Neuron (in vitro differentiated cells): ENCODE measurements around the gene CELF6.

Source experiments
- H2AFZ ChIP-seq: one replicate; pipeline ENCODE4 v1.6.1; 2013; ENCODE audit warnings: low read depth, mild to moderate bottlenecking, inconsistent platforms, low read length, moderate library complexity
- H3K27me3 ChIP-seq: one replicate; pipeline ENCODE4 v1.6.1; 2013; ENCODE audit warnings: low read length; ENCODE audit not compliant: insufficient read depth
- H3K36me3 ChIP-seq: one replicate; pipeline ENCODE4 v1.6.1; 2013; ENCODE audit warnings: low read length; ENCODE audit not compliant: insufficient read depth
- H3K4me1 ChIP-seq: one replicate; pipeline ENCODE4 v1.6.1; 2013; ENCODE audit warnings: low read length; ENCODE audit not compliant: insufficient read depth
- H3K4me3 ChIP-seq: 2 replicates; pipeline ENCODE4 v1.5.1; 2013; ENCODE audit warnings: mild to moderate bottlenecking, low read length, moderate library complexity
- H3K9me3 ChIP-seq: one replicate; pipeline ENCODE4 v1.6.1; 2013; ENCODE audit warnings: low read length

Gene CELF6

GRCh38 chr15:72307026-72307425 lies 12.9 kb downstream of the CELF6 start:
- no peaks in the 10 kb centered on the region for H3K36me3 ChIP-seq
- no peak overlapping the region for H3K4me3 ChIP-seq
- H3K27me3 ChIP-seq = no peaks in the 10 kb centered on the region
- H2AFZ ChIP-seq = no peak overlapping the region
- no peaks in the 10 kb centered on the region for H3K9me3 ChIP-seq
- H3K4me1 ChIP-seq = peaks cover 21% of the 10 kb centered on the region

GRCh38 chr15:72306211-72306785 lies 13.7 kb downstream of the CELF6 start:
- Histone ChIP-seq H2AFZ (no peak overlapping the region), H3K27me3 (no peaks in the 10 kb centered on the region), H3K4me1 (peaks cover 21% of the 10 kb centered on the region), H3K36me3 (no peaks in the 10 kb centered on the region), H3K9me3 (no peaks in the 10 kb centered on the region), H3K4me3 (no peak overlapping the region)

- H3K4me1 ChIP-seq = peaks cover 21% of the 10 kb centered on the region
- H3K4me3 ChIP-seq = no peak overlapping the region
- no peaks in the 10 kb centered on the region for H3K27me3 ChIP-seq
- no peaks in the 10 kb centered on the region for H3K9me3 ChIP-seq
- no peaks in the 10 kb centered on the region for H3K36me3 ChIP-seq
- no peak overlapping the region for H2AFZ ChIP-seq
These were observed 15.4 kb downstream of the CELF6 start for GRCh38 chr15:72304596-72304995.

- Histone ChIP-seq H3K27me3 (no peaks in the 10 kb centered on the region), H2AFZ (no peak overlapping the region), H3K4me1 (peaks cover 21% of the 10 kb centered on the region), H3K9me3 (no peaks in the 10 kb centered on the region), H3K4me3 (no peak overlapping the region), H3K36me3 (no peaks in the 10 kb centered on the region)
These were observed 17.0 kb downstream of the CELF6 start for GRCh38 chr15:72302955-72303354.

GRCh38 chr15:72289597-72290325 lies 30.2 kb downstream of the CELF6 start:
- no peaks in the 10 kb centered on the region for H3K27me3 ChIP-seq

GRCh38 chr15:72288796-72289596 lies 31.0 kb downstream of the CELF6 start:
- Histone ChIP-seq H3K4me3 (no peak overlapping the region), H3K4me1 (no peaks in the 10 kb centered on the region), H3K27me3 (no peaks in the 10 kb centered on the region), H3K9me3 (no peaks in the 10 kb centered on the region), H2AFZ (no peak overlapping the region), H3K36me3 (no peaks in the 10 kb centered on the region)

More at GRCh38 chr15:72289597-72290325, 30.2 kb downstream of the CELF6 start:
- H2AFZ ChIP-seq = no peak overlapping the region
- H3K36me3 ChIP-seq = no peaks in the 10 kb centered on the region
- H3K4me3 ChIP-seq = no peak overlapping the region
- no peaks in the 10 kb centered on the region for H3K4me1 ChIP-seq
- H3K9me3 ChIP-seq = no peaks in the 10 kb centered on the region

- no peak overlapping the region for H2AFZ ChIP-seq
- H3K4me3 ChIP-seq = no peak overlapping the region
- H3K36me3 ChIP-seq = no peaks in the 10 kb centered on the region
- no peaks in the 10 kb centered on the region for H3K4me1 ChIP-seq
- no peaks in the 10 kb centered on the region for H3K9me3 ChIP-seq
- H3K27me3 ChIP-seq = no peaks in the 10 kb centered on the region
These were observed 33.9 kb downstream of the CELF6 start for GRCh38 chr15:72285927-72286516.

GRCh38 chr15:72285402-72285801 lies 34.6 kb downstream of the CELF6 start:
- Histone ChIP-seq H3K4me3 (no peak overlapping the region), H3K27me3 (no peaks in the 10 kb centered on the region), H3K4me1 (no peaks in the 10 kb centered on the region), H2AFZ (no peak overlapping the region), H3K36me3 (no peaks in the 10 kb centered on the region), H3K9me3 (no peaks in the 10 kb centered on the region)

GRCh38 chr15:72284781-72285180 lies 35.2 kb downstream of the CELF6 start:
- H3K4me3 ChIP-seq = no peak overlapping the region
- H3K9me3 ChIP-seq = no peaks in the 10 kb centered on the region
- H2AFZ ChIP-seq = no peak overlapping the region
- H3K27me3 ChIP-seq = no peaks in the 10 kb centered on the region
- H3K4me1 ChIP-seq = no peaks in the 10 kb centered on the region
- no peaks in the 10 kb centered on the region for H3K36me3 ChIP-seq

- Histone ChIP-seq H3K9me3 (no peaks in the 10 kb centered on the region), H3K27me3 (no peaks in the 10 kb centered on the region), H3K36me3 (no peaks in the 10 kb centered on the region), H3K4me3 (no peak overlapping the region), H2AFZ (no peak overlapping the region), H3K4me1 (no peaks in the 10 kb centered on the region)
These were observed 38.2 kb downstream of the CELF6 start for GRCh38 chr15:72281713-72282112.

GRCh38 chr15:72280751-72281150 lies 39.2 kb downstream of the CELF6 start:
- Histone ChIP-seq H3K4me3 (no peak overlapping the region), H3K27me3 (no peaks in the 10 kb centered on the region), H3K36me3 (no peaks in the 10 kb centered on the region), H3K4me1 (no peaks in the 10 kb centered on the region), H2AFZ (no peak overlapping the region), H3K9me3 (no peaks in the 10 kb centered on the region)

- Histone ChIP-seq H3K4me1 (no peaks in the 10 kb centered on the region), H3K27me3 (no peaks in the 10 kb centered on the region), H3K9me3 (no peaks in the 10 kb centered on the region), H2AFZ (no peak overlapping the region), H3K36me3 (no peaks in the 10 kb centered on the region), H3K4me3 (no peak overlapping the region)
These were observed 41.2 kb downstream of the CELF6 start for GRCh38 chr15:72278737-72279136.

- Histone ChIP-seq H3K4me3 (no peak overlapping the region), H3K36me3 (no peaks in the 10 kb centered on the region), H3K27me3 (no peaks in the 10 kb centered on the region), H3K4me1 (peaks cover 10% of the 10 kb centered on the region), H2AFZ (no peak overlapping the region), H3K9me3 (no peaks in the 10 kb centered on the region)
These were observed 43.6 kb downstream of the CELF6 start for GRCh38 chr15:72276326-72276700.
